HFFc6 (cell line): ENCODE measurements around the gene LIMD2. TPM values are rescaled to one million over a fixed set of nuclear protein-coding genes. Genes with fewer than 3 reads are reported as not detected.

Experiments
- DNase-seq: peaks from one replicate; pipeline ENCODE4 v3.0.0-alpha.2; 2018
- H3K27ac Mint-ChIP-seq: 2 replicates; pipeline ENCODE4 v1.8.0; 2020; ENCODE audit warnings: mild to moderate bottlenecking, mixed read lengths
- H3K27me3 Mint-ChIP-seq: 2 replicates; pipeline ENCODE4 v1.8.0; 2021; ENCODE audit warnings: mild to moderate bottlenecking, moderate library complexity, mixed read lengths; ENCODE audit not compliant: insufficient read depth
- H3K36me3 Mint-ChIP-seq: 2 replicates; pipeline ENCODE4 v1.8.0; 2021; ENCODE audit warnings: low read depth, mixed read lengths
- H3K4me1 Mint-ChIP-seq: 2 replicates; pipeline ENCODE4 v1.8.0; 2020; ENCODE audit warnings: low read depth, mixed read lengths
- H3K4me3 Mint-ChIP-seq: 2 replicates; pipeline ENCODE4 v1.8.0; 2020; ENCODE audit warnings: mild to moderate bottlenecking, moderate library complexity, mixed read lengths
- H3K9me3 Mint-ChIP-seq: 2 replicates; pipeline ENCODE4 v1.8.0; 2020; ENCODE audit warnings: mild to moderate bottlenecking, mixed read lengths
- total RNA-seq, 6 experiments: library from RNA; stranded (reverse); fragmentation: NEBNext Ultra II Directional; extraction: Animal tissue kit (Norgen Biotek cat#: 25700); gene quantifications; 2 replicates in 1 of 6; 3 replicates in 5 of 6; pipeline ENCODE4 v1.2.3, GENCODE V29; 2021
- TF ChIP-seq, protein P1 (sequence below): fragments of 200-600 bp; sonication (generic); IDR thresholded peaks from 2 replicates; pipeline ENCODE4 v1.5.0; 2021; ENCODE audit warnings: antibody characterized with exemption, mild to moderate bottlenecking

LIMD2 gene
- total RNA-seq, 6 experiments from 2014 or later, result 1.7 to 5.8 (median 4.1) TPM

GRCh38 chr17:63685041-63685440 is 14.9 kb downstream of the LIMD2 start:
- no peaks in the 10 kb centered on the region for H3K4me1 Mint-ChIP-seq
- H3K9me3 Mint-ChIP-seq, result no peaks in the 10 kb centered on the region
- no peak overlapping the region for H3K27ac Mint-ChIP-seq
- no peak for DNase-seq
- 0 out of 2 replicates have a peak, but pooled peaks cover 4% of the 10 kb centered on the region for H3K36me3 Mint-ChIP-seq
- TF ChIP-seq, protein P1, sequence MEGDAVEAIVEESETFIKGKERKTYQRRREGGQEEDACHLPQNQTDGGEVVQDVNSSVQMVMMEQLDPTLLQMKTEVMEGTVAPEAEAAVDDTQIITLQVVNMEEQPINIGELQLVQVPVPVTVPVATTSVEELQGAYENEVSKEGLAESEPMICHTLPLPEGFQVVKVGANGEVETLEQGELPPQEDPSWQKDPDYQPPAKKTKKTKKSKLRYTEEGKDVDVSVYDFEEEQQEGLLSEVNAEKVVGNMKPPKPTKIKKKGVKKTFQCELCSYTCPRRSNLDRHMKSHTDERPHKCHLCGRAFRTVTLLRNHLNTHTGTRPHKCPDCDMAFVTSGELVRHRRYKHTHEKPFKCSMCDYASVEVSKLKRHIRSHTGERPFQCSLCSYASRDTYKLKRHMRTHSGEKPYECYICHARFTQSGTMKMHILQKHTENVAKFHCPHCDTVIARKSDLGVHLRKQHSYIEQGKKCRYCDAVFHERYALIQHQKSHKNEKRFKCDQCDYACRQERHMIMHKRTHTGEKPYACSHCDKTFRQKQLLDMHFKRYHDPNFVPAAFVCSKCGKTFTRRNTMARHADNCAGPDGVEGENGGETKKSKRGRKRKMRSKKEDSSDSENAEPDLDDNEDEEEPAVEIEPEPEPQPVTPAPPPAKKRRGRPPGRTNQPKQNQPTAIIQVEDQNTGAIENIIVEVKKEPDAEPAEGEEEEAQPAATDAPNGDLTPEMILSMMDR, result no peak
- H3K4me3 Mint-ChIP-seq, result no peak overlapping the region
- H3K27me3 Mint-ChIP-seq, result no peaks in the 10 kb centered on the region

DNA sequence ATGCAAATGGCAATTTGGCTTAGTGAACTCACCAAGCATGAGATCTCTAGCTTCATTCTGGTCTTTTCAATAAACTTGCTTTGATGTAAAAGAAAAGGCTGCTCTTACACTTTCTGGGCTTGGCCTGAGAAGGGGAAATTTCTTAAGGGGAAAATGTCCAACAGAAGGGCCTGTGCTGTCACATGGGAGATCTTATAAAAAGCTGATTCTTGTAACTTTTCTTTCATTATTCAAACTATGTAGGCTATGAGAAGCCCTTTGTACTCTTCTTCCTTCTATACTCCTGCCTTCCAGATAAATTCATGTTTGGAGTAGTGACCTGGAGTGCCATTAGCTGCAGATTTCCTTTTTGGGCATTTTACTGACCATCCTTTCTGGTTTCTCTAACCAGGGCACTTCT is 16.9 kb downstream of the LIMD2 start:
- Mint-ChIP-seq H3K36me3 (0 out of 2 replicates have a peak, but pooled peaks cover 2% of the 10 kb centered on the region), H3K4me1 (no peaks in the 10 kb centered on the region), H3K4me3 (no peak overlapping the region), H3K9me3 (no peaks in the 10 kb centered on the region), H3K27me3 (no peaks in the 10 kb centered on the region), H3K27ac (no peak overlapping the region)
- TF ChIP-seq, protein P1, result no peak
- no peak for DNase-seq

DNA sequence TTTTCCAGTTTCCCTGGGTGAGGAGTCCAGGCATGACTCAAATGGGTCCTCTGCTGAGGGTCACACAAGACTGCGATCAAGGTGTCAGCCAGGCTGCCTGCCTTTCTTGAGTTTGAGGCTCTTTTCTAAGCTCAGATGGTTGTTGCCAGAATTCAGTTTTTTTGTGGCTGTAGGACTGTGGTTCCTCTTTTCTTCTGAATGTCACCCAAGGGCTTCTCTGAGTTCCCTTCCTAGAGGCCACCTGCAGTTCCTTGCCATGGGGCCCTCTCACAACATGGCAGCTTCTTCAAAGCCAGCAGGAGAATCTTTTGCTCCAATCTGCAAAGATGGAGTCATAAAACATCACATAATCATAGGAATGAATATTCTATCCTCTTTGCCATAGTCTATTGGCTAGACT is 17.5 kb downstream of the LIMD2 start:
- H3K27ac Mint-ChIP-seq, result no peak overlapping the region
- no peaks in the 10 kb centered on the region for H3K27me3 Mint-ChIP-seq
- no peaks in the 10 kb centered on the region for H3K9me3 Mint-ChIP-seq
- H3K4me3 Mint-ChIP-seq, result no peak overlapping the region
- no peaks in the 10 kb centered on the region for H3K4me1 Mint-ChIP-seq
- no peak for DNase-seq
- TF ChIP-seq, protein P1, result no peak
- no peaks in the 10 kb centered on the region for H3K36me3 Mint-ChIP-seq

GRCh38 chr17:63681530-63681929 is 18.4 kb downstream of the LIMD2 start:
- Mint-ChIP-seq H3K27ac (no peak overlapping the region), H3K4me3 (no peak overlapping the region), H3K36me3 (peaks cover under 1% of the 10 kb centered on the region; the same call in 1 of the 2 replicates), H3K9me3 (no peaks in the 10 kb centered on the region), H3K4me1 (no peaks in the 10 kb centered on the region), H3K27me3 (no peaks in the 10 kb centered on the region)
- TF ChIP-seq, protein P1, result no peak
- no peak for DNase-seq

- TF ChIP-seq, protein P1, result no peak
- H3K36me3 Mint-ChIP-seq, result peaks cover 5% of the 10 kb centered on the region; the same call in 1 of the 2 replicates
- no peak for DNase-seq
- no peak overlapping the region for H3K4me3 Mint-ChIP-seq
- H3K9me3 Mint-ChIP-seq, result no peaks in the 10 kb centered on the region
- no peak overlapping the region for H3K27ac Mint-ChIP-seq
- peaks cover 7% of the 10 kb centered on the region for H3K4me1 Mint-ChIP-seq
- no peaks in the 10 kb centered on the region for H3K27me3 Mint-ChIP-seq
Measured at GRCh38 chr17:63680700-63681099, 19.2 kb downstream of the LIMD2 start.

GRCh38 chr17:63679214-63679613 is 20.7 kb downstream of the LIMD2 start:
- Mint-ChIP-seq H3K27ac (no peak overlapping the region), H3K9me3 (no peaks in the 10 kb centered on the region), H3K4me1 (peaks cover 22% of the 10 kb centered on the region), H3K27me3 (peaks cover 2% of the 10 kb centered on the region; the same call in 1 of the 2 replicates), H3K36me3 (peaks cover 5% of the 10 kb centered on the region; the same call in 1 of the 2 replicates), H3K4me3 (no peak overlapping the region)
- TF ChIP-seq, protein P1, result no peak
- no peak for DNase-seq
